Ascending aorta (tissue), 2 donors: ENCODE measurements around the gene FOCAD. TPM values are rescaled to one million over a fixed set of nuclear protein-coding genes. Genes with fewer than 3 reads are reported as not detected.

Experiments used
- DNase-seq, 2 donors: peaks; one replicate each; pipeline ENCODE4 v3.0.0-alpha.2; 2019; ENCODE audit warnings: low spot score in 2 of 2
- H3K27ac ChIP-seq, 2 donors: fragments of 200-600 bp; sonication (generic); one replicate each; pipeline ENCODE4 v1.5.1; 2016 to 2017; ENCODE audit warnings: mild to moderate bottlenecking in 1 of 2
- H3K27me3 ChIP-seq: fragments of 200-600 bp; sonication (generic); one replicate; pipeline ENCODE4 v1.5.1; 2017
- H3K36me3 ChIP-seq, 2 donors: fragments of 200-600 bp; sonication (generic); one replicate each; pipeline ENCODE4 v1.5.1; 2016
- H3K4me1 ChIP-seq, 2 donors: fragments of 200-600 bp; sonication (generic); one replicate each; pipeline ENCODE4 v1.5.1; 2016 to 2017; ENCODE audit warnings: mild to moderate bottlenecking in 1 of 2
- H3K4me3 ChIP-seq, 2 donors: fragments of 200-600 bp; sonication (generic); one replicate each; pipeline ENCODE4 v1.5.1; 2016 to 2017; ENCODE audit warnings: mild to moderate bottlenecking in 1 of 2
- H3K9me3 ChIP-seq, 2 donors: fragments of 200-600 bp; sonication (generic); one replicate each; pipeline ENCODE4 v1.5.1; 2016
- CTCF ChIP-seq, 3 experiments: fragments of 200-600 bp in 2 of 3; fragments of 450-650 bp in 1 of 3; sonication (generic) in 2 of 3; IDR thresholded peaks; one replicate each; pipeline ENCODE4 v1.5.1; 2016 to 2019; ENCODE audit warnings: antibody characterized with exemption in 3 of 3, mild to moderate bottlenecking in 1 of 3, moderate library complexity in 1 of 3
- intact Hi-C: fragments of 100-400 bp; cut with DNase I; formaldehyde crosslinking; loops from one replicate; pipeline ENCODE4 v1.15.1; 2023
- total RNA-seq: library from RNA; depleted of rRNA; stranded (reverse); fragments of >200 nt; gene quantifications from one replicate; pipeline ENCODE4 v1.1.0, GENCODE V29; 2016

FOCAD gene
- total RNA-seq, 1 donor from 2014 or later, result 64.3 TPM

GRCh38 chr9:20823051-20823450 is 139.0 kb downstream of the FOCAD start:
- DNase-seq, result no peak
- no peak for TF ChIP-seq CTCF (IDR thresholded peaks at IDR 0.05)
- Histone ChIP-seq H3K4me3 (no peak overlapping the region), H3K4me1 (no peaks in the 10 kb centered on the region), H3K9me3 (no peaks in the 10 kb centered on the region), H3K36me3 (no peaks in the 10 kb centered on the region), H3K27ac (no peak overlapping the region), H3K27me3 (no peaks in the 10 kb centered on the region)
- intact Hi-C loops, result no loop called here

DNA sequence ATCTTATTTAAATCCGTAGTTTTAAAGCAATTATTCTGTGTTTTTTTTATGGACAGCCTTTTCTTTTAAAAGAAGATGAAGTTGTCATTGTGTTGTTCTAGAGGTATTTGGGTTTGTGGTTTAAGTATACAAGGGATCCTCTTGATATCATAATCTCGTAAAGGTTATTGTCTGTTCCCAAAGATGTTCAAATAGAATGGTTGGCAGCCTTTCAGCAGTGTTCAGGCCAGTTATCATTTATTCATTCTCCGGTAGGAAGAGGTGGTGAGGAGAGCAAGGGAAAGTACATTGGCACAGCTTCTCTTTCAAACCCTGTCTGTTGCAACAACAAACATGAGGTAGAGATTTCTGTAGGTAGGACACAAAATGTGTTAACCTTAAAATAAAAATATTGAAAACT is 147.0 kb downstream of the FOCAD start:
- Histone ChIP-seq H3K4me3 (no peak overlapping the region), H3K9me3 (no peaks in the 10 kb centered on the region), H3K27ac (no peak overlapping the region), H3K4me1 (no peaks in the 10 kb centered on the region), H3K36me3 (no peaks in the 10 kb centered on the region), H3K27me3 (no peaks in the 10 kb centered on the region)
- no peak for DNase-seq
- no peak for TF ChIP-seq CTCF (IDR thresholded peaks at IDR 0.05)
- intact Hi-C loops, result no loop called here

DNA sequence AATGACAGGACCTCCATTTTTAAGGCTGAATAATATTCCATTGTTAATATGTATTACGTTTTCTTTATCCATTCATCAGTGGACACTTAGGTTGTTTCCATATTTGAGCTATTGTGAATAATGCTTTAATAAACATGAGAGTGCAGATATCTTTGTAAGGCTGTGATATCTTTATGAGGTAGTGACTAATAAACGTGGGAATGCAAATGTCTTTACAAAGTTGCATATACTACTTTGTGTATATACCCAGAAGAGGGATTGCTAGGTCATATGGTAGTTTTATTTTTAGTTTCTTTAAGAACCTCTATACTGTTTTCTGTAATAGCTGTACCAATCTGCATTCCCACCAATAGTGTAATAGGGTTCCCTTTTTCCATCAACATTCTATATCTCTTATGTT is 148.7 kb downstream of the FOCAD start:
- Histone ChIP-seq H3K4me3 (no peak overlapping the region), H3K27me3 (no peaks in the 10 kb centered on the region), H3K36me3 (no peaks in the 10 kb centered on the region), H3K27ac (no peak overlapping the region), H3K9me3 (no peaks in the 10 kb centered on the region), H3K4me1 (no peaks in the 10 kb centered on the region)
- intact Hi-C loops, result no loop called here
- no peak for TF ChIP-seq CTCF (IDR thresholded peaks at IDR 0.05)
- DNase-seq, result no peak

- Histone ChIP-seq H3K4me3 (no peak overlapping the region), H3K27ac (no peak overlapping the region), H3K36me3 (no peaks in the 10 kb centered on the region), H3K27me3 (no peaks in the 10 kb centered on the region), H3K4me1 (no peaks in the 10 kb centered on the region), H3K9me3 (no peaks in the 10 kb centered on the region)
- intact Hi-C loops, result no loop called here
- no peak for DNase-seq
- TF ChIP-seq CTCF (IDR thresholded peaks at IDR 0.05), result no peak
Observed at GRCh38 chr9:20835377-20836286, 151.6 kb downstream of the FOCAD start.

- no peak for DNase-seq
- H3K27me3 ChIP-seq, result no peaks in the 10 kb centered on the region
- H3K4me3 ChIP-seq, result no peak overlapping the region
- no peak overlapping the region for H3K27ac ChIP-seq
- H3K4me1 ChIP-seq, result no peaks in the 10 kb centered on the region
- no peak for TF ChIP-seq CTCF (IDR thresholded peaks at IDR 0.05)
- peaks cover 0 to 4% of the 10 kb centered on the region in 2 donors for H3K9me3 ChIP-seq
- intact Hi-C loops, result no loop called here
- no peaks in the 10 kb centered on the region for H3K36me3 ChIP-seq
Observed at GRCh38 chr9:20837166-20837565, 153.1 kb downstream of the FOCAD start.
